Ascending aorta (tissue), 2 donors: Measurements from ENCODE around the gene CYP4A11. TPM values are rescaled to one million over a fixed set of nuclear protein-coding genes. Genes with fewer than 3 reads are reported as not detected.
"Not testable (repeated sequence)": the region's sequence is repeated elsewhere in the genome, so short reads cannot be mapped to it uniquely, and the experiment has no call there.

Experiments
- DNase-seq, 2 donors: peaks; one replicate each; pipeline ENCODE4 v3.0.0-alpha.2; 2019; ENCODE audit warnings: low spot score in 2 of 2
- H3K27ac ChIP-seq, 2 donors: fragments of 200-600 bp; sonication (generic); one replicate each; pipeline ENCODE4 v1.5.1; 2016 to 2017; ENCODE audit warnings: mild to moderate bottlenecking in 1 of 2
- H3K27me3 ChIP-seq: fragments of 200-600 bp; sonication (generic); one replicate; pipeline ENCODE4 v1.5.1; 2017
- H3K36me3 ChIP-seq, 2 donors: fragments of 200-600 bp; sonication (generic); one replicate each; pipeline ENCODE4 v1.5.1; 2016
- H3K4me1 ChIP-seq, 2 donors: fragments of 200-600 bp; sonication (generic); one replicate each; pipeline ENCODE4 v1.5.1; 2016 to 2017; ENCODE audit warnings: mild to moderate bottlenecking in 1 of 2
- H3K4me3 ChIP-seq, 2 donors: fragments of 200-600 bp; sonication (generic); one replicate each; pipeline ENCODE4 v1.5.1; 2016 to 2017; ENCODE audit warnings: mild to moderate bottlenecking in 1 of 2
- H3K9me3 ChIP-seq, 2 donors: fragments of 200-600 bp; sonication (generic); one replicate each; pipeline ENCODE4 v1.5.1; 2016
- CTCF ChIP-seq, 3 experiments: fragments of 200-600 bp in 2 of 3; fragments of 450-650 bp in 1 of 3; sonication (generic) in 2 of 3; IDR thresholded peaks; one replicate each; pipeline ENCODE4 v1.5.1; 2016 to 2019; ENCODE audit warnings: antibody characterized with exemption in 3 of 3, mild to moderate bottlenecking in 1 of 3, moderate library complexity in 1 of 3
- intact Hi-C: fragments of 100-400 bp; cut with DNase I; formaldehyde crosslinking; loops from one replicate; pipeline ENCODE4 v1.15.1; 2023
- total RNA-seq: library from RNA; depleted of rRNA; stranded (reverse); fragments of >200 nt; gene quantifications from one replicate; pipeline ENCODE4 v1.1.0, GENCODE V29; 2016

Gene CYP4A11
- total RNA-seq, 1 donor from 2014 or later, result not detected

- no peak for TF ChIP-seq CTCF (IDR thresholded peaks at IDR 0.05)
- intact Hi-C loops, result no loop called here
Observed at GRCh38 chr1:46942086-46942485, 810 bp upstream of the CYP4A11 start.

GRCh38 chr1:46940307-46940706, 969 bp downstream of the CYP4A11 start:
- TF ChIP-seq CTCF (IDR thresholded peaks at IDR 0.05), result no peak

More at GRCh38 chr1:46942086-46942485, 810 bp upstream of the CYP4A11 start:
- Histone ChIP-seq H3K36me3 (no peaks in the 10 kb centered on the region), H3K4me3 (no peak overlapping the region), H3K9me3 (no peaks in the 10 kb centered on the region), H3K27me3 (no peaks in the 10 kb centered on the region), H3K4me1 (no peaks in the 10 kb centered on the region), H3K27ac (no peak overlapping the region)
- no peak for DNase-seq

GRCh38 chr1:46937270-46937669, 4.0 kb downstream of the CYP4A11 start:
- no peaks in the 10 kb centered on the region for H3K9me3 ChIP-seq
- no peak for TF ChIP-seq CTCF (IDR thresholded peaks at IDR 0.05)

More at GRCh38 chr1:46940307-46940706, 969 bp downstream of the CYP4A11 start:
- no peaks in the 10 kb centered on the region for H3K4me1 ChIP-seq
- H3K4me3 ChIP-seq, result no peak overlapping the region
- no peaks in the 10 kb centered on the region for H3K9me3 ChIP-seq
- H3K36me3 ChIP-seq, result no peaks in the 10 kb centered on the region
- DNase-seq, result no peak
- H3K27ac ChIP-seq, result no peak overlapping the region
- intact Hi-C loops, result no loop called here
- no peaks in the 10 kb centered on the region for H3K27me3 ChIP-seq

GRCh38 chr1:46936788-46937187, 4.5 kb downstream of the CYP4A11 start:
- intact Hi-C loops, result no loop called here
- no peak overlapping the region for H3K4me3 ChIP-seq
- no peaks in the 10 kb centered on the region for H3K27me3 ChIP-seq
- no peaks in the 10 kb centered on the region for H3K36me3 ChIP-seq
- H3K9me3 ChIP-seq, result no peaks in the 10 kb centered on the region
- no peaks in the 10 kb centered on the region for H3K4me1 ChIP-seq
- no peak for TF ChIP-seq CTCF (IDR thresholded peaks at IDR 0.05)
- H3K27ac ChIP-seq, result no peak overlapping the region
- no peak for DNase-seq

More at GRCh38 chr1:46937270-46937669, 4.0 kb downstream of the CYP4A11 start:
- no peak overlapping the region for H3K27ac ChIP-seq
- H3K27me3 ChIP-seq, result no peaks in the 10 kb centered on the region
- no peak overlapping the region for H3K4me3 ChIP-seq
- no peaks in the 10 kb centered on the region for H3K4me1 ChIP-seq
- intact Hi-C loops, result no loop called here
- H3K36me3 ChIP-seq, result no peaks in the 10 kb centered on the region
- DNase-seq, result no peak

- H3K27ac ChIP-seq, H3K9me3 ChIP-seq, H3K4me3 ChIP-seq, DNase-seq, intact Hi-C loops, H3K36me3 ChIP-seq, H3K27me3 ChIP-seq, H3K4me1 ChIP-seq: not testable (repeated sequence)
- TF ChIP-seq CTCF (IDR thresholded peaks at IDR 0.05), result peak; percentile 42 to 60 (median 59)
Observed at GRCh38 chr1:46934852-46935251, 6.4 kb downstream of the CYP4A11 start.

- H3K27ac ChIP-seq, H3K27me3 ChIP-seq, H3K4me3 ChIP-seq, intact Hi-C loops, H3K36me3 ChIP-seq, DNase-seq, H3K9me3 ChIP-seq, H3K4me1 ChIP-seq: not testable (repeated sequence)
Observed at GRCh38 chr1:46932020-46932419, 9.3 kb downstream of the CYP4A11 start.
